Activated CD8-positive, alpha-beta T cell treated with anti-CD3 and anti-CD28 coated beads for 36 hours (primary cell): ENCODE results near the gene GLP1R. TPM values are rescaled to one million over a fixed set of nuclear protein-coding genes. Genes with fewer than 3 reads are reported as not detected.

ENCODE experiments used
- ATAC-seq: fragments of 200-7000 bp; cut with Tn5 transposase; one replicate; pipeline ENCODE4 v1.10.0; 2021; ENCODE audit warnings: mild to moderate bottlenecking, moderate library complexity
- CTCF ChIA-PET: fragments of 350-600 bp; sonication (Branson Sonifier 250); formaldehyde crosslinking; loops from one replicate; lab custom pipeline; 2021; ENCODE audit warnings: antibody characterized with exemption; lab: Charles Lee
- POLR2A ChIA-PET: fragments of 350-600 bp; sonication (Branson Sonifier 250); formaldehyde crosslinking; loops from one replicate; lab custom pipeline; 2021; ENCODE audit warnings: antibody characterized with exemption; lab: Charles Lee
- DNase-seq: peaks from one replicate; pipeline ENCODE4 v3.0.0-alpha.2; 2020
- H3K27ac Mint-ChIP-seq: one replicate; pipeline ENCODE4 v1.8.0; 2021; ENCODE audit warnings: mild to moderate bottlenecking, mixed read lengths
- H3K27me3 Mint-ChIP-seq: one replicate; pipeline ENCODE4 v1.8.0; 2021; ENCODE audit warnings: mixed read lengths
- H3K36me3 Mint-ChIP-seq: one replicate; pipeline ENCODE4 v1.8.0; 2021; ENCODE audit warnings: low read depth, mixed read lengths
- H3K4me1 Mint-ChIP-seq: one replicate; pipeline ENCODE4 v1.8.0; 2021; ENCODE audit warnings: low read depth, mixed read lengths
- H3K4me3 Mint-ChIP-seq: one replicate; pipeline ENCODE4 v1.8.0; 2021; ENCODE audit warnings: mild to moderate bottlenecking, moderate library complexity, mixed read lengths
- H3K9me3 Mint-ChIP-seq: one replicate; pipeline ENCODE4 v1.8.0; 2021; ENCODE audit warnings: mixed read lengths
- intact Hi-C: fragments of 100-400 bp; cut with micrococcal nuclease; formaldehyde crosslinking; loops from one replicate; pipeline ENCODE4 v1.10.0; 2022
- total RNA-seq, 2 experiments: library from RNA; stranded (reverse); gene quantifications; one replicate each; pipeline ENCODE4 v1.2.3, GENCODE V29; 2021
- TF ChIP-seq, protein P1 (sequence below): fragments of 200-600 bp; IDR thresholded peaks from one replicate; pipeline ENCODE4 v1.8.0; 2022; ENCODE audit warnings: antibody characterized with exemption, mild to moderate bottlenecking

The GLP1R gene
- total RNA-seq, 2 experiments from 2014 or later: 0.81 to 1.1 TPM

DNA sequence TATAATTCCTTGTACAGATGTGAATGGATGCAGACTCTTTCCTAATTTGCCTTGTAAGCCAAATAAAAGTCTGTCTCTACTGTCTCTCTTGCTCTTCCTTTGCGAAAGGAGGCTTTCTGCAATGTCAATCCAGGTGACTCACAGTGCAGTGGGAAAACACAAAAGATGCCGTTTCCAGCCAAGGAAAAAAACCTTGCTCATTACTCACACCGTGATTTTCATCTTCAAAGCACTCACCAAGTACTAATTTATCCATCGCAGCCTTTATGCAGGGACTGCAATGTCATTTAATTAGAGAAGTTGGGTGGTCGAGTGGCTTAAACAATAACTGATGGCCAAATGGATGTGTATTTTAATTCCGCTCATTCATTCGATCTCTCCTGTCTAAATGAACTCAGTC, 42.6 kb downstream of the GLP1R start:
- Mint-ChIP-seq H3K9me3 (no peaks in the 10 kb centered on the region), H3K27ac (no peak overlapping the region), H3K4me3 (no peak overlapping the region), H3K27me3 (peaks cover 43% of the 10 kb centered on the region), H3K4me1 (peaks cover 9% of the 10 kb centered on the region), H3K36me3 (no peaks in the 10 kb centered on the region)
- intact Hi-C loops: no loop called here
- CTCF ChIA-PET: interaction anchor here (1.0 to 1.9 kb wide), 6 partner anchors 11 to 251 kb away, joined by 3 to 6 read pairs (median 3); partner anchors contain the start of gene SAYSD1
- ATAC-seq: no peak
- TF ChIP-seq, protein P1, sequence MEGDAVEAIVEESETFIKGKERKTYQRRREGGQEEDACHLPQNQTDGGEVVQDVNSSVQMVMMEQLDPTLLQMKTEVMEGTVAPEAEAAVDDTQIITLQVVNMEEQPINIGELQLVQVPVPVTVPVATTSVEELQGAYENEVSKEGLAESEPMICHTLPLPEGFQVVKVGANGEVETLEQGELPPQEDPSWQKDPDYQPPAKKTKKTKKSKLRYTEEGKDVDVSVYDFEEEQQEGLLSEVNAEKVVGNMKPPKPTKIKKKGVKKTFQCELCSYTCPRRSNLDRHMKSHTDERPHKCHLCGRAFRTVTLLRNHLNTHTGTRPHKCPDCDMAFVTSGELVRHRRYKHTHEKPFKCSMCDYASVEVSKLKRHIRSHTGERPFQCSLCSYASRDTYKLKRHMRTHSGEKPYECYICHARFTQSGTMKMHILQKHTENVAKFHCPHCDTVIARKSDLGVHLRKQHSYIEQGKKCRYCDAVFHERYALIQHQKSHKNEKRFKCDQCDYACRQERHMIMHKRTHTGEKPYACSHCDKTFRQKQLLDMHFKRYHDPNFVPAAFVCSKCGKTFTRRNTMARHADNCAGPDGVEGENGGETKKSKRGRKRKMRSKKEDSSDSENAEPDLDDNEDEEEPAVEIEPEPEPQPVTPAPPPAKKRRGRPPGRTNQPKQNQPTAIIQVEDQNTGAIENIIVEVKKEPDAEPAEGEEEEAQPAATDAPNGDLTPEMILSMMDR: no peak
- POLR2A ChIA-PET: interaction anchor here (1.9 kb wide), 1 partner anchor 12 kb away, joined by 5 read pairs; no protein-coding TSS in a partner anchor
- DNase-seq: no peak

DNA sequence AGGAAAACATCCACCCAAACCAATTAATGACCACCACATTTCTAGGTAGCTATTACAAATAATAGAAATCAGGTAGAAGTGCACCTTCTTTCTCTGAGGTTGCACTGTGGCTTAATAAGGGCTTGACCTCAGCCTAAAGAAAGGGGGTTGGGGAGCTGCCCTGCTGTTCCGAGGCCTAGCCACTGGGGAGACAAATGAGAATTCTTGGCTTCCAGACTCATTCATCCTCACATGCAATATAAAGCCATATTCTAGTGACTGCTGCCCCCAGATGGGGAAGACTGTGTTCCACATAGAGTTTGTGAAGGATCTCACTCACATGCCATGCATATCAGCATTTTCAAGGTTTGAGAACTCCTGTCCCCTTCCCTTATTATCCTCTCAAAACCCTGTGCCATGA, 43.5 kb downstream of the GLP1R start:
- H3K27ac Mint-ChIP-seq: no peak overlapping the region
- TF ChIP-seq, protein P1: no peak

DNA sequence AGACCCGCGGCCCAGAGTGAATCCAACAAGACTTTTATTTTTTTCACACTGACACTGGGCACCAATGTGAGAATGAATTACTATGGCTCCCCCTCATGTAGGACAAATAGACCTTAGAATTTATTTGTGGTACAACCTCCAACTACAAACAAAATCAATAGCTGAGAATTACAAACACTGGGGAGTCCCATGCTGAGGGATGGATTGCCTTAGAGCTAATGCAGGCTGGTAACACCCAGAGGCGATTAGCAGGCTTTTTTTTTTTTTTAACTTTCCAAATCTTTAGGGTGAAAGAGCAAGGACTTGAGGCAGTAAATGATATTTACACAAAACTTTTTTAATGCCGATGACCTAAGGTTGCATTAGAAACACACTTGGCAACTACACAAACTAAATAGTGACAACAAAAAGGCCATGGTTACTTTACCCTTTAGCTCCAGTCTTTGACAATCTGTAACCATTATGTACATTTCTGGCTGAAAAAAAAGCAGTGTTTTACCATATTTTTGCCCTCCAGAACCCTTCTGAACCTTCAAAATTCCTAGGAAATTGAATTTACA, 44.6 kb downstream of the GLP1R start:
- DNase-seq (no peak), ATAC-seq (no peak)
- Mint-ChIP-seq H3K9me3 (no peaks in the 10 kb centered on the region), H3K27me3 (peaks cover 29% of the 10 kb centered on the region), H3K27ac (no peak overlapping the region), H3K4me1 (peaks cover 2% of the 10 kb centered on the region), H3K4me3 (no peak overlapping the region), H3K36me3 (no peaks in the 10 kb centered on the region)
- ChIA-PET POLR2A (interaction anchor here (0.7 kb wide), 1 partner anchor 11 kb away, joined by 4 read pairs; no protein-coding TSS in a partner anchor), CTCF (interaction anchor here (0.6 to 3.5 kb wide), 13 partner anchors 9 to 957 kb away, joined by 3 to 17 read pairs (median 4); no protein-coding TSS in a partner anchor)
- TF ChIP-seq, protein P1: no peak
- intact Hi-C loops: no loop called here

More for the DNA sequence above, 43.5 kb downstream of the GLP1R start:
- Mint-ChIP-seq H3K27me3 (peaks cover 38% of the 10 kb centered on the region), H3K9me3 (no peaks in the 10 kb centered on the region), H3K4me1 (peaks cover 2% of the 10 kb centered on the region), H3K4me3 (no peak overlapping the region), H3K36me3 (no peaks in the 10 kb centered on the region)
- intact Hi-C loops: no loop called here
- ChIA-PET POLR2A (no interaction called here), CTCF (interaction anchor here (1.0 to 3.5 kb wide), 5 partner anchors 10 to 118 kb away, joined by 3 to 17 read pairs (median 6); no protein-coding TSS in a partner anchor)
- DNase-seq: peak; percentile 24
- no peak for ATAC-seq

DNA sequence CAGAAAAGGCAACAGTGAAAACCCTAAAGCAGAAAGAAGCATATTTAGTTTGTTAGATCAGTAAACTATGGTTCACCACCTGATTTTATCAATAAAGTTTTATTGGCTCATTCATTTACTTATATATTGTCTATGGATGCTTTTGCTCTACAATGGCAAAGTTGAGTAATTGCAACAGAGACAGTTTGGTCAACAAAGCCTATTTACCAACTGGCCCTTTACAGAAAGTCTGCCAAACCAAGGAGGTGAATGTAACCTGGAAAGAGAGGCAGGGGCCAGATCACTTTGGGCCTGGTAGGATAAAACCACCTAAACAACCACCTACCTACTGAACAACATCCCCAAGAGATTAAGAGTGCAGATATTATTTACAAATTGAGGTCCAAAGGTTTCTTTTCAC, 47.0 kb downstream of the GLP1R start:
- no peak for ATAC-seq
- Mint-ChIP-seq H3K4me3 (no peak overlapping the region), H3K27me3 (peaks cover 12% of the 10 kb centered on the region), H3K4me1 (peaks cover 10% of the 10 kb centered on the region), H3K9me3 (no peaks in the 10 kb centered on the region), H3K27ac (no peak overlapping the region), H3K36me3 (peaks cover 2% of the 10 kb centered on the region)
- DNase-seq: no peak
- intact Hi-C loops: no loop called here
- ChIA-PET CTCF (interaction anchor here (2.2 kb wide), 1 partner anchor 214 kb away, joined by 5 read pairs; no protein-coding TSS in a partner anchor), POLR2A (no interaction called here)
- TF ChIP-seq, protein P1: no peak

DNA sequence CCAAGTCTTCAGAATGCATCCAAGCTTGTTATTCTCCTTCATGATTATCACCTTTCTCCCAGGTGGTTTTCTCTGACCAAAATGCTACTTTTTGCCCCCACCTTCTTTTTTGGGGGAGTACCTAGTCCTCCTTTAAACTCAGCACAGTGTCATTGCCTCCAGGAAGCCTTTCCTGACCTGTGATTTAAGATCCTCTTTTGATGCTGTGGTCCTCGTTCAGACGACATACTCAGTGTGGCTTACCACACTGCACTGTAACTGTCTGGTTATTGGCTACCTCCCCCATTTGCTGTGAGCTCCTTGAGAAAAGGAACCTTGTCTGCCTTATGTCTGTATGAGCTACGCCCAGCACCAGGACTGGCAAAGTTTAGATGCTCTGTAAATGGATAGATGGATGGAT, 51.8 kb downstream of the GLP1R start:
- peak overlapping the region; percentile 8 for H3K27ac Mint-ChIP-seq
- H3K9me3 Mint-ChIP-seq: no peaks in the 10 kb centered on the region
- H3K36me3 Mint-ChIP-seq: peaks cover 26% of the 10 kb centered on the region
- peak; percentile 87 for ATAC-seq
- no peak overlapping the region for H3K4me3 Mint-ChIP-seq
- POLR2A ChIA-PET: interaction anchor here (1.4 kb wide), 2 partner anchors 9 to 15 kb away, joined by 4 to 6 read pairs; partner anchors contain the start of gene SAYSD1
- CTCF ChIA-PET: interaction anchor here (1.0 to 1.3 kb wide), 4 partner anchors 14 to 228 kb away, joined by 3 to 4 read pairs (median 4); partner anchors contain the start of gene SAYSD1
- no peaks in the 10 kb centered on the region for H3K27me3 Mint-ChIP-seq
- intact Hi-C loops: no loop called here
- H3K4me1 Mint-ChIP-seq: peaks cover 32% of the 10 kb centered on the region
- TF ChIP-seq, protein P1: no peak
- DNase-seq: peak; percentile 81
